Brain microvascular endothelial cell (primary cell): Measurements from ENCODE around the gene MZB1.

Source experiments
- DNase-seq: peaks from one replicate; pipeline ENCODE4 v3.0.0-alpha.2; 2020
- H3K27ac ChIP-seq: fragments of 250-450 bp; sonication (Bioruptor Pico); 2 replicates; pipeline ENCODE4 v1.5.1; 2020; ENCODE audit warnings: mild to moderate bottlenecking, moderate library complexity
- H3K27me3 ChIP-seq: fragments of 250-450 bp; sonication (Bioruptor Pico); replicated peaks from 2 replicates; pipeline ENCODE4 v1.5.1; 2020; ENCODE audit warnings: mild to moderate bottlenecking
- H3K36me3 ChIP-seq: fragments of 250-450 bp; sonication (Bioruptor Pico); replicated peaks from 2 replicates; pipeline ENCODE4 v1.5.1; 2020; ENCODE audit warnings: mild to moderate bottlenecking
- H3K4me3 ChIP-seq: 2 replicates; pipeline ENCODE4 v1.5.1; 2011; ENCODE audit warnings: low read depth, mild to moderate bottlenecking, control low read depth, low read length, moderate library complexity
- CTCF ChIP-seq: IDR thresholded peaks from 2 replicates; pipeline ENCODE4 v1.5.1; 2011; ENCODE audit warnings: low read depth, mild to moderate bottlenecking, moderate library complexity, low read length, control low read depth, inconsistent platforms; ENCODE audit errors: missing control alignments
- in situ Hi-C: cut with HindIII; loops from 2 replicates; pipeline ENCODE4 v1.10.0; 2017; ENCODE audit warnings: low sequenced_read_pairs, low pct_ligation_motif_present

Gene MZB1

DNA sequence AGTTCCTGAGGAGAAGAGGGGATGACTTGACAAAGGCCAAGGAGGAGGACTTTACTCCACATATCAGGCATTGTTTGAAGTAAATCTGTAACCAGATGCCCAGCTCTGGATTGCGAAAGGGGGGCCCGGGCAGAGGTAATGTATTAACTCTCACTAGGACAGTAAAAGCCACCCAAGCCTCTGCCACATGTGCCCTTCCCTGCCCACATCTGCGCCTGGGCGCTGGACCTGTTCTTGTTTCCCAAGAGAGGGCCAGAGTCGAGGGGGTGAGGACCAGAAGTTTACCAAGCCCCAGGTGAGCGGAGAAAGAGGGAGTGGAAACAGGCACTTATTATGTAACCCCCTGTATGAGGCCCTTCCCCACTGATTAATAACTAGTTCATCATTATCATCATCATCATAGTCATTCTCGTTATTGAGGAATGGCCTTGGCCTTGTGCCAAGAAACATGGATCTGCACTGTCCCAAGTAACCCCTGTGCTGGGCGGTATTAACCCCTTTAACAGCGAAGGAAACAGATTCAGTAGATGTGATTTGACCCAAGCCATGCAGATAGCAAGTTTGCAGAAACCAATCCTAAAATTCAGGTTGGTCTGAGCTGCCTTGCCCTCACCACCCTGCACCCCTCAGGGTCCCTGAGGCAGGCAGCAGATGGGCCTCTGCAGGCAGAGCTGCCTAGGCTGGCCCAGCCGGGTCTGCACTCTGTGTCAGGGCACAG is 6.3 kb downstream of the MZB1 start, which contains the start of gene SLC23A1:
Gene SLC23A1 (minus strand): TSS at position 23 of the 718 bp plus-strand sequence. CDS start 44 bp downstream, outside the sequence.
- Histone ChIP-seq H3K36me3 (no peaks in the 10 kb centered on the region), H3K27me3 (no peaks in the 10 kb centered on the region), H3K4me3 (no peak within 1 kb of the TSS), H3K27ac (no peak within 1 kb of the TSS)
- TF ChIP-seq CTCF = no peak
- DNase-seq = no peak
- in situ Hi-C loops = no loop called here

DNA sequence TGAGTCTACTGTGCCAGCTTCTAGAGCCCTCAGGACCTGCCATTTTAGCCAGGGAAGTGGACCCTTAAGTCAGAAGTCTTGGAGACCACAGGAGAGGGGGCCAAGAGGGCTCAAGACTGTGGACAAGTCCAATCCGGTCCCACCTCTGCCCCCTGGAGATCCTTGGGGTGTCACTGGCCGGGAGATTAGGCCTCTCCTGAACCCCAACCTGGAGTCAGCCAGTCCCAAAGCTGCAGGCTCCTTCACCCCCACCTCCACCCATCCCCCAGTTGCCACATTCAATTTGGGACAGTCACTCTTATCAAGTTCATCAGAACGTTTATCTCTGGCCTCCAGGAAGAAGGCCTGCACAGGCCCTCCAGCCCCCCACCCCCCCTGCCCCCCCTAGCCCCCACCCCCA is 6.9 kb downstream of the MZB1 start:
- in situ Hi-C loops = no loop called here
- Histone ChIP-seq H3K27ac (no peak overlapping the region), H3K36me3 (no peaks in the 10 kb centered on the region), H3K27me3 (no peaks in the 10 kb centered on the region), H3K4me3 (no peak overlapping the region)
- DNase-seq = no peak
- no peak for TF ChIP-seq CTCF

- H3K36me3 ChIP-seq = no peaks in the 10 kb centered on the region
- H3K27ac ChIP-seq = no peak overlapping the region
- DNase-seq = no peak
- no peak for TF ChIP-seq CTCF
- in situ Hi-C loops = no loop called here
- no peak overlapping the region for H3K4me3 ChIP-seq
- H3K27me3 ChIP-seq = no peaks in the 10 kb centered on the region
Measured at GRCh38 chr5:139381837-139382761, 7.6 kb downstream of the MZB1 start.

DNA sequence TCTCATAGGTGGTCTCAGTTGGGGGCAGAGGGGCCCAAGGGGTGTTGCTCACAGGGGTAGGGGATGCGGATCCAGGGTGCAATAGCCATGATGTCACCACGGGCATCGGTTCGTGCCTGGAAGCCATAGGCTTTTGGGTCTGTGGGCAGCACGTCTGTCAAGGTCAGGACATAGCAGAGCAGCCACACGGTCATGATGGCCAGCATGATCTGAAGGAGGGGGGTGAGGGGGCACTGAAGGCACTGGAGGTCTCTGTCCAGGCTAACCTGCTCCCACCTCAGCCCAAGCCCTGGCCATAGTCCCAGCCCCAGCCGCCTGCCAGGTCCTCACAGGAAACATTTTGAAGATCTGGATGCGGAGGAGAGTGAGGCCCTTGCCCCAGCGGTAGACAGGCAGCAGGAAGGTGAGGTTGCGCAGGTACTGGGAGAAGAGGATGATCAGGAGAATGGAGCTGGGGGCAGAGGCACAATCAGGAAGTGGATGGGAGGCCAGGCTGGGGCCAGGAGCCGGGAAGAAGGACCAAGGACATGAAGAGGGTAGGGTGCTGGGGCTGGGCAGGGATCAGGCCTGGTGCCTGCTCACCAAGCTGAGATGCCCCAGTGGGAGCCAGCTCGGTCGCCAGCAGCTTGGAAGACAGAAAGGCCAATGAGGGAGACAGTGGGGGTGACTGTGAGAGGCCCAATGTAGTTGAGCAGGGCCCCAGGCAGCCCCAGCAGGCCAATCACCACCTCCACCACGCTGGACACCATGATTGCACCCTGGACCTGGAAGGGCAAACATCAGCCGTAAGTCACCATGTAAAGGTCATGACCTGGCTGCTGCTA is 9.9 kb downstream of the MZB1 start:
- TF ChIP-seq CTCF = no peak
- DNase-seq = no peak
- Histone ChIP-seq H3K27ac (no peak overlapping the region), H3K4me3 (no peak overlapping the region), H3K27me3 (no peaks in the 10 kb centered on the region), H3K36me3 (no peaks in the 10 kb centered on the region)
- in situ Hi-C loops = no loop called here

DNA sequence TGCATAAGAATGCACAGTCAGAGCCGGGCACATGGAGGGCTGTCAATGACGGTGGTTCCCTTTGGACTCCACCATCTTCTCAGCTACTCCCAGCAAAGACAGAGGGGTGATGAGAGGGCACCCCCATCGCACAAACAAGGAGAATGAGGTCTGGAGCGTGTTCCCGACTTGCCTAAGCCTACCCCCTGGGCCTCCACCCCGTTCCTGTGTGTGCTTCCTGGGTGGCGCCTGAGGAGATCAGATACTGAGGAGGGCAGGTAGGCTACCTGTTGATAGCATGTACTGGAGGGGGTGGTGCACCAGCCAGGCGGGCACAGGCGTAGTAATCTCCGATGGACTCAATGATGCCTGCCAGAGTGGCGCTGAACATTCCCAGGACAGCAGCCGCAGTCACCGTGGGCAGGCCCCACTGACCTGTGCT is 10.8 kb downstream of the MZB1 start:
- no peak for DNase-seq
- H3K36me3 ChIP-seq = no peaks in the 10 kb centered on the region
- H3K27me3 ChIP-seq = no peaks in the 10 kb centered on the region
- no peak for TF ChIP-seq CTCF
- no peak overlapping the region for H3K4me3 ChIP-seq
- H3K27ac ChIP-seq = no peak overlapping the region
- in situ Hi-C loops = no loop called here
